ENCODE data around the gene MAEA. TPM values are rescaled to one million over a fixed set of nuclear protein-coding genes. Genes with fewer than 3 reads are reported as not detected.
A peak's percentile ranks its signal among the peaks of the same experiment; 100 is the strongest.

MAEA gene
- total and polyA plus RNA-seq, 8 donors = 43.8 to 70.4 (median 56.1) TPM

GRCh38 chr4:1364748-1365147 is 75.1 kb downstream of the MAEA start:
- no peak overlapping the region for H3K27ac ChIP-seq
- ATAC-seq (no peak), DNase-seq (peak in 1 of 4 donors; percentile 55)
- H3K27me3 ChIP-seq = no peaks in the 10 kb centered on the region
- no peak overlapping the region for H3K4me3 ChIP-seq
- no peaks in the 10 kb centered on the region for H3K9me3 ChIP-seq
- TF ChIP-seq CTCF (IDR thresholded peaks at IDR 0.05) = no peak
- H3K4me1 ChIP-seq = peaks cover 0 to 5% of the 10 kb centered on the region in 2 donors
- H3K36me3 ChIP-seq = peaks cover 0 to 53% of the 10 kb centered on the region in 2 donors
- intact Hi-C loops (cut with DNase I) = loop anchor here in 1 of 2 donors (10.0 kb wide), 1 partner anchor 260 kb away; no protein-coding TSS in a partner anchor

GRCh38 chr4:1365271-1366178 is 75.8 kb downstream of the MAEA start:
- peaks cover 0 to 5% of the 10 kb centered on the region in 2 donors for H3K4me1 ChIP-seq
- no peak overlapping the region for H3K4me3 ChIP-seq
- no peak overlapping the region for H3K27ac ChIP-seq
- no peaks in the 10 kb centered on the region for H3K27me3 ChIP-seq
- peaks cover 0 to 45% of the 10 kb centered on the region in 2 donors for H3K36me3 ChIP-seq
- DNase-seq (peak in 3 of 4 donors; percentile 34 to 77 (median 57)), ATAC-seq (peak; percentile 79)
- intact Hi-C loops (cut with DNase I) = loop anchor here in 1 of 2 donors (10.0 kb wide), 1 partner anchor 259 kb away; no protein-coding TSS in a partner anchor
- TF ChIP-seq CTCF (IDR thresholded peaks at IDR 0.05) = no peak
- no peaks in the 10 kb centered on the region for H3K9me3 ChIP-seq

- TF ChIP-seq CTCF (IDR thresholded peaks at IDR 0.05) = no peak
- no peak overlapping the region for H3K27ac ChIP-seq
- H3K27me3 ChIP-seq = no peaks in the 10 kb centered on the region
- no peak overlapping the region for H3K4me3 ChIP-seq
- peaks cover 0 to 39% of the 10 kb centered on the region in 2 donors for H3K36me3 ChIP-seq
- H3K9me3 ChIP-seq = no peaks in the 10 kb centered on the region
- peak in 2 of 4 donors; percentile 7 to 67 for DNase-seq
- H3K4me1 ChIP-seq = peaks cover 0 to 5% of the 10 kb centered on the region in 2 donors
- intact Hi-C loops (cut with DNase I) = loop anchor here in 1 of 2 donors (10.0 kb wide), 1 partner anchor 258 kb away; no protein-coding TSS in a partner anchor
- no peak for ATAC-seq
Measured at GRCh38 chr4:1366371-1367229, 76.9 kb downstream of the MAEA start.

GRCh38 chr4:1367230-1367935 is 77.7 kb downstream of the MAEA start:
- Histone ChIP-seq H3K36me3 (peaks cover 0 to 42% of the 10 kb centered on the region in 2 donors), H3K4me1 (peaks cover 0 to 5% of the 10 kb centered on the region in 2 donors), H3K9me3 (no peaks in the 10 kb centered on the region), H3K27ac (no peak overlapping the region), H3K27me3 (no peaks in the 10 kb centered on the region), H3K4me3 (no peak overlapping the region)
- no peak for TF ChIP-seq CTCF (IDR thresholded peaks at IDR 0.05)
- ATAC-seq (no peak), DNase-seq (peak in 2 of 4 donors; percentile 9 to 53)
- intact Hi-C loops (cut with DNase I) = loop anchor here in 1 of 2 donors (10.0 kb wide), 1 partner anchor 257 kb away; no protein-coding TSS in a partner anchor
